Epithelial cell of prostate (primary cell): ENCODE data around the gene ZDHHC16.
"Not testable (repeated sequence)": the region's sequence is repeated elsewhere in the genome, so short reads cannot be mapped to it uniquely, and the experiment has no call there.

ENCODE experiments used
- DNase-seq: peaks from one replicate; pipeline ENCODE4 v3.0.0-alpha.2; 2011; ENCODE audit warnings: low read depth, low spot score
- H3K27ac ChIP-seq: fragments of 450-650 bp; 2 replicates; pipeline ENCODE4 v1.5.1; 2017; ENCODE audit warnings: mild to moderate bottlenecking

ZDHHC16 gene

GRCh38 chr10:97468781-97469180, 22.8 kb downstream of the ZDHHC16 start:
- peak overlapping the region; percentile 64 for H3K27ac ChIP-seq
- DNase-seq: not testable (repeated sequence)

- no peak for DNase-seq
Observed at GRCh38 chr10:97474918-97475317, 28.9 kb downstream of the ZDHHC16 start.

GRCh38 chr10:97475936-97476594, 30.1 kb downstream of the ZDHHC16 start:
- peak overlapping the region; percentile 71 for H3K27ac ChIP-seq
- no peak for DNase-seq

More at GRCh38 chr10:97474918-97475317, 28.9 kb downstream of the ZDHHC16 start:
- H3K27ac ChIP-seq: peak overlapping the region; percentile 71

DNA sequence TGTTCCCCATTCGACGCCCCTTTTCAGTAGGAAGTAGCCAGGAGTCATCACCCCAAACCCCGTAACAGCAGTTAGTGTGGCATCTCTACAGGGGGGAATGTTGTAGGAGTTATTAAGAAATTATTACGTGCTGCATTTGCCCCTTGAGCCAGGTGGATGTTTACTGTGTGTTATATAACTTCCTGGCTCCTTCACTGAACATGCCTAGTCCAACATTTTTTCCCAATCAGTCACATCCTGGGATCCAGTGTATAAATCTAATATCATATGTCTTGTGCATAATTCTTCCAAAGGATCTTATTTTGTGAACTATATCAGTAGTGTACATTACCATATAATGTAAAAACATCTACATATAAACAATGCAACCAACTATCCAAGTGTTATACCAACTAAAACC, 33.4 kb downstream of the ZDHHC16 start:
- not testable (repeated sequence) for DNase-seq
- H3K27ac ChIP-seq: peak overlapping the region; percentile 60

GRCh38 chr10:97479939-97480338, 34.0 kb downstream of the ZDHHC16 start:
- peak overlapping the region; percentile 60 for H3K27ac ChIP-seq
- no peak for DNase-seq

GRCh38 chr10:97481071-97481470, 35.1 kb downstream of the ZDHHC16 start:
- DNase-seq: no peak
- H3K27ac ChIP-seq: peak overlapping the region; percentile 60

DNA sequence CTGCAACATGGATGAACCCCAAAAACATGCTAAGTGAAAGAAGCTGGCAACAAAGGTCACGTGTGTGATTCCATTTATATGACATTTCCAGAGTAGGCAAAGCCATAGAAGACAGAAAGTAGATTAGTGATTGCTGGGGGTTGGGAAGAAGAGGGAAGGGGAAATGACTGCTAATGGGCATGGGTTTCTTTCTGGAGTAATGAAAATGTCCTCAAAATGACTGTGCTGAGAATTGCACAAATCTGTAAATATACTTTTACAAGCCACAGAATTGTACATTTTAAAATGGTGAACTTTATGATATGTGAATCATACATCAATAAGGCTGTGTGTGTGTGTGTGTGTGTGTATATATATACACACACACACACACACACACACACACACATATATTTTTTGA, 36.4 kb downstream of the ZDHHC16 start:
- H3K27ac ChIP-seq: no peak overlapping the region
- DNase-seq: no peak

DNA sequence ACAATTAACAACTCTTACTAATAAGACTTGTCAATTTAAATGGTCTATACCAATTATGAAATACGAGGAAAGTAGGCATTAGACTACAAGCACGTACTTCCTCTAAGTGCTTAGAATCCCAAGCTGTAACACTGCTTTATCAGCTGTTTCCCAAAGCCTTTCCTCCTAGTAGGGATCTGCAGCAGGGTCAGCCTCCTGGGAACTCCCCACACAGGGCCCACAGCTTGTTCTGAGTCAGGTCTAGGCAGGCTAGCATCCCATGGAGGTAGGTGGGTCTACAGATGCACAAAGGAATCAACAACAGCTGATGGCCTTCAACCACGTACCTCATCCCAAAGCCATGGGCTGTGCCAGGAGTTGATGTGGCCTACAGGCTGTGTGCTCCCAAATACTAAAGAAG, 37.5 kb downstream of the ZDHHC16 start:
- H3K27ac ChIP-seq: no peak overlapping the region
- no peak for DNase-seq

GRCh38 chr10:97483921-97484320, 37.9 kb downstream of the ZDHHC16 start:
- no peak overlapping the region for H3K27ac ChIP-seq
- DNase-seq: no peak

DNA sequence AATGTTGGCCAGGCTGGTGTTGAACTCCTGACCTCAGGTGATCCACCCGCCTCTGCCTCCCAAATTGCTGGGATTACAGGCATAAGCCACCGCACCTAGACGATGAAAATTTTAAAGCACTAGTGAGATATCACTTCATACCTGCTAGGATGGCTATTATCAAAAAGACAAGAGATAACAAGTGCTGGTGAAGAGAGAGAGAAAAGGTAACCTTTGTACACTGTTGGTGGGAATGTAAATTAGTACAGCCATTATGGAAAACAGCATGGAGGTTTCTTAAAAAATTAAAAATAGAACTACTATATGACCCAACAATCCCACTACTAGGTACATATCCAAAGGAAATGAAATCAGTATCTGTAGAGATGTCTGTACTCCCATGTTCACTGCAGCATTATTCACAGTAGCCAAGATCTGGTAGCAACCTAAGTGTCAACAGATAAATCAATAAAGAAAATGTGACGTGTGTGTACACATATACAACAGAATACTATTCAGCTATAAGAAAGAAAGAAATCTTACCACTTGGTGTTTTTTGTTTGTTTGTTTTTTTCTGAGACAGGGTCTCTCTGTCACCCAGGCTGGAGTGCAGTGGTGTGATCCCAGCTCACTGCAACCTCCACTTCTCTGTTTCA, 39.8 kb downstream of the ZDHHC16 start:
- DNase-seq: no peak
- H3K27ac ChIP-seq: no peak overlapping the region

DNA sequence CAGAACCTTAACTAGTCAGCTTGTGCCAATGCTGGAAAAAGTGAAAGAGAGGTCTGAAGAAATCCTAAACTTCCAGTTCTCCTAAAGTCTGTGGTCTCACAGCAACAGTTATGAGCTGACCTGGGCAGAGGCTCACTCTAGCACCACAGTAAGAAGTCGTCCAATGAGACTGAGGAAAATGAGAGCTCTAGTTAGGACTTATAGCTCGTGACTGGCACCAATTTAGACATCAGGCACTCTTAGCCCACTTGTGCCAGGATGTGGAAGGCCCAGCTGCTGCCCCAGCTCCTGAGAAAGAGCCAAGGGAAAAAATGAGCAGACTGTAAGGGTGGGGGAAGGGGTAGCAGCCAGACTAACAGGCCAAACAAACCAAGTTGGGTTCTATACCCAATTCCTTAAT, 44.6 kb downstream of the ZDHHC16 start:
- H3K27ac ChIP-seq: no peak overlapping the region
- no peak for DNase-seq

DNA sequence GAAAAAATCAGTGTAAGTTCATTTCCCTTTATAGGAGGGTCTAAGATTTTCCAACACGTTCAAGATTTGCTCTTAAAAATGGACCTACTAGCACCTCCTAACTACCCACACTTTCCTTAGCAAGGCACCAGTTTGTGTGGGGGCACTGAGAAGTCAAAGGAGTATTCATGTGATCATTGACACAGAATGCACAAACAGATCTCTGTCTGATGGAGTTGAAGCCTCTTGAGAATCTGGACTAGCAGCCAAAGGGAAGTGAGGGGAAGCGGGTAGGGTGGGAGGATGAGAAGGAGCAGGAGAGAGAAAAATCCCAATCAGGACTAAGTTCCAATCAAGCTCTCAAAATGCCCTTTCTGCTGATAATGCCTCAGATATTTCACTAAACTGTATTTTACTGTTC, 48.2 kb downstream of the ZDHHC16 start:
- no peak overlapping the region for H3K27ac ChIP-seq
- no peak for DNase-seq

GRCh38 chr10:97494863-97495506, 49.0 kb downstream of the ZDHHC16 start:
- peak overlapping the region; percentile 3 for H3K27ac ChIP-seq
- DNase-seq: no peak

- DNase-seq: peak; percentile 26
- H3K27ac ChIP-seq: peak overlapping the region; percentile 86
Observed at GRCh38 chr10:97497572-97498075, 51.6 kb downstream of the ZDHHC16 start.

GRCh38 chr10:97498076-97498840, 52.3 kb downstream of the ZDHHC16 start, which contains the start of gene MMS19:
MMS19 (minus strand) TSS chr10:97498422; CDS start chr10:97498384, 38 bp downstream.
- H3K27ac ChIP-seq: peak within 1 kb of the TSS; percentile 86
- DNase-seq: peak; percentile 83

DNA sequence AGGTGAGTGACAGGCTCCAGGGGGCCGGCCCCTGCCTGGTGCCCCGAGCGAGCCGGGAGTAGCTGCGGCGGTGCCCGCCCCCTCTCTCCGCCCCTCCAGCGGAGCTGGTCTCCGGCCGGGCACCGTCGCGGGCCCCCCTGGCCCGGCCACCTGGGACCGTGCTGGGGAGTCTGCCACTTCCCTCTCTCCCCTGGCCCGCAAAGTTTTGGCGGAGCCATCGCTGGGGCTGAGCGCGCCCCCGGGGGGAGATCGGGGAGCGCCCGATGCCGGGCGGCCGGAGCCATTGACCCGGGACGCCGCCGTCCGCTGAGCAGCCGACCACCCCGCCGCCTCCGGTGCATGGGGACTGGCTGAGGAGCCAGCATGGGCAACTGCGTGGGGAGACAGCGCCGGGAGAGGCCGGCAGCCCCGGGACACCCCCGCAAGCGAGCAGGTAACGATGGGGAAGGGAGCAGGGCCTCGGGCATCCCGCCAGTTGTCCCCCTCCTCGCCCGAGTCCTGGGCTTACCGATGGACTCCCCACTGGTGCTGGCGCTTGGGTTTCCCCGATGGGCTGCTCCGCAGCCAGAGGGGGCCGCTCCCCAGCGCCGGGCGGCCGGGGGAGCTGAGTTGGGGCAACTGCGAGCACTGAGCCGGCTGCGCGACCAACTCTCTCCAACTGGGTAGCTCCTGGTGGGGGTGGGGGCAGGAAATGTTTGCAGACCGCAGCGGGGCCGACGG, 53.0 kb downstream of the ZDHHC16 start, which contains the start of gene UBTD1:
UBTD1 (plus strand) TSS at position 84 of the 720 bp plus-strand sequence; CDS start at position 364, 280 bp downstream.
- DNase-seq: no peak
- peak within 1 kb of the TSS; percentile 86 for H3K27ac ChIP-seq

GRCh38 chr10:97499561-97500296, 53.8 kb downstream of the ZDHHC16 start:
- peak overlapping the region; percentile 86 for H3K27ac ChIP-seq
- DNase-seq: no peak

DNA sequence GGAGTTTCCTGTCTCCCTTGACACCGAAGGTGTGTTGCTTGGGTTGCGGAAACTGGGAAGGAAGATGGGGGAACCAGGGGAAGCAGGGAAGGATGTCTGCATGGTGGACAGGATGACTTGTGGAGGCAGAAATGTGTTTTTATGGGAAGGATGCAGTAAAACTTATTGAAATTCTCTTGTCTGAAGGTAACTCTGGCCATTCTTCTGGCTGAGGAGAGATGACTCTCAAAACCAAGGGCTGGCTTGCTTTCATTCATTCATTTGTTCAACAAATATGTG, 54.3 kb downstream of the ZDHHC16 start:
- no peak overlapping the region for H3K27ac ChIP-seq
- DNase-seq: no peak

DNA sequence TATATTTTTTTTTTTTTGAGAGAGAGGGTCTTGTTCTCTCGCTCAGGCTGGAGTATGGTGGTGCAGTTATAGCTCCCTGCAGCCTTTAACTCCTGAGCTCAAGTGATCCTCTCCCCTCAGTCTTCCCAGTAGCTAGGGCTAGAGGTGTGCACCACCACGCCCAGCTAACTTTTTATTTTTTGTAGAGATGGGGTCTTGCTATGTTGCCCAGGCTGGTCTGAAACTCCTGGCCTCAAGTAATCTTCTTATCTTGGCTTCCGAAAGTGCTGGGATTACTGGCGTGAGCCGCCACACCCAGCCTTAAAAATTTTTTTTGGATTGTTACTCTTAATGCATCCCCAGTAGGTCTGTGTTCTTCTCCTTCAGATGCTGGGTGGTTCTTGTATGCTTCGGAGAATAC, 56.9 kb downstream of the ZDHHC16 start:
- no peak for DNase-seq
- H3K27ac ChIP-seq: no peak overlapping the region
